Neuronal stem cell (in vitro differentiated cells): ENCODE measurements around the gene AFAP1.

Experiments
- DNase-seq: peaks from one replicate; pipeline ENCODE4 v3.0.0-alpha.2; 2013; ENCODE audit warnings: low spot score
- H2AFZ ChIP-seq: one replicate; pipeline ENCODE4 v1.6.1; 2013; ENCODE audit warnings: mild to moderate bottlenecking, low read length, inconsistent platforms
- H2AK5ac ChIP-seq: 2 replicates; pipeline ENCODE4 v1.6.1; 2013; ENCODE audit warnings: low read depth, mild to moderate bottlenecking, inconsistent platforms, low read length, moderate library complexity, mixed read lengths
- H2BK120ac ChIP-seq: 2 replicates; pipeline ENCODE4 v1.6.1; 2013; ENCODE audit warnings: low read depth, mild to moderate bottlenecking, inconsistent platforms, low read length, moderate library complexity, mixed read lengths
- H2BK12ac ChIP-seq: one replicate; pipeline ENCODE4 v1.6.1; 2013; ENCODE audit warnings: low read length, inconsistent platforms
- H2BK15ac ChIP-seq: 2 replicates; pipeline ENCODE4 v1.6.1; 2013; ENCODE audit warnings: mild to moderate bottlenecking, low read length, inconsistent platforms, mixed read lengths
- H2BK5ac ChIP-seq: one replicate; pipeline ENCODE4 v1.6.1; 2013; ENCODE audit warnings: inconsistent platforms, mild to moderate bottlenecking, low read length, moderate library complexity
- H3K14ac ChIP-seq: one replicate; pipeline ENCODE4 v1.6.1; 2013; ENCODE audit warnings: low read length, inconsistent platforms
- H3K18ac ChIP-seq: 2 replicates; pipeline ENCODE4 v1.6.1; 2013; ENCODE audit warnings: low read length, inconsistent platforms
- H3K23ac ChIP-seq: 2 replicates; pipeline ENCODE4 v1.6.1; 2013; ENCODE audit warnings: low read depth, mild to moderate bottlenecking, mixed read lengths, low read length, inconsistent platforms; ENCODE audit not compliant: poor library complexity
- H3K27ac ChIP-seq: replicated peaks from 3 replicates; pipeline ENCODE4 v1.5.1; 2013; ENCODE audit warnings: low read length, inconsistent platforms
- H3K27me3 ChIP-seq, 3 experiments: 2 replicates each; pipeline ENCODE4 v1.6.1; 2013; ENCODE audit warnings: low read length in 3 of 3, mild to moderate bottlenecking in 2 of 3, inconsistent platforms in 1 of 3, low read depth in 1 of 3, mixed read lengths in 1 of 3, moderate library complexity in 1 of 3; ENCODE audit not compliant: control insufficient read depth in 3 of 3, insufficient read depth in 3 of 3
- H3K36me3 ChIP-seq, 2 donors: replicated peaks in 1 of 2; 2 replicates each; pipeline ENCODE4 v1.6.1; 2013; ENCODE audit warnings: low read length in 2 of 2; ENCODE audit not compliant: control insufficient read depth in 2 of 2, insufficient read depth in 2 of 2
- H3K4ac ChIP-seq: 2 replicates; pipeline ENCODE4 v1.6.1; 2013; ENCODE audit warnings: inconsistent platforms, mild to moderate bottlenecking, low read length, moderate library complexity
- H3K4me1 ChIP-seq, 2 donors: 1 replicate in 1 of 2; 2 replicates in 1 of 2; pipeline ENCODE4 v1.6.1; 2013; ENCODE audit warnings: low read length in 2 of 2, low read depth in 1 of 2; ENCODE audit not compliant: control insufficient read depth in 2 of 2, insufficient read depth in 1 of 2
- H3K4me2 ChIP-seq: one replicate; pipeline ENCODE4 v1.6.1; 2013; ENCODE audit warnings: mild to moderate bottlenecking, low read length, inconsistent platforms; ENCODE audit not compliant: insufficient read depth, poor library complexity, severe bottlenecking
- H3K4me3 ChIP-seq, 2 donors: 2 replicates each; pipeline ENCODE4 v1.5.1; 2013; ENCODE audit warnings: low read length in 2 of 2, mild to moderate bottlenecking in 2 of 2, inconsistent platforms in 1 of 2, moderate library complexity in 1 of 2
- H3K79me1 ChIP-seq: one replicate; pipeline ENCODE4 v1.6.1; 2013; ENCODE audit warnings: low read depth, mild to moderate bottlenecking, inconsistent platforms, low read length, moderate library complexity
- H3K9ac ChIP-seq: one replicate; pipeline ENCODE4 v1.6.1; 2013; ENCODE audit warnings: mild to moderate bottlenecking, low read depth, low read length, inconsistent platforms; ENCODE audit not compliant: poor library complexity
- H3K9me3 ChIP-seq, 2 donors: replicated peaks in 1 of 2; 2 replicates each; pipeline versions ENCODE3 to v1.6.1; 2013; ENCODE audit warnings: low read length in 2 of 2, mild to moderate bottlenecking in 2 of 2, inconsistent platforms in 1 of 2, low read depth in 1 of 2, mixed read lengths in 1 of 2, moderate library complexity in 1 of 2; ENCODE audit not compliant: control insufficient read depth in 2 of 2, insufficient read depth in 1 of 2
- H4K8ac ChIP-seq: one replicate; pipeline ENCODE4 v1.6.1; 2013; ENCODE audit warnings: low read depth, mild to moderate bottlenecking, inconsistent platforms, low read length, moderate library complexity
- H4K91ac ChIP-seq: one replicate; pipeline ENCODE4 v1.6.1; 2013; ENCODE audit warnings: low read length, low read depth, mild to moderate bottlenecking, inconsistent platforms; ENCODE audit not compliant: poor library complexity
- WGBS, 2 donors: extraction: QIAGEN DNeasy Blood & Tissue Kit; methylation state at CpG; one replicate each; pipeline ENCODE4 v1.1.7; 2013; ENCODE audit warnings: missing lambda C conversion rate in 2 of 2, mixed read lengths in 1 of 2; ENCODE audit not compliant: insufficient read length in 2 of 2, insufficient replicate concordance in 1 of 2; ENCODE audit errors: extremely low coverage in 2 of 2; 5-methylcytosine and 5-hydroxymethylcytosine counted together

Gene AFAP1

GRCh38 chr4:7822137-7822505, 117.5 kb downstream of the AFAP1 start:
- Histone ChIP-seq H3K14ac (no peak overlapping the region), H3K79me1 (no peaks in the 10 kb centered on the region), H2BK15ac (no peak overlapping the region), H4K8ac (no peak overlapping the region), H3K4me2 (no peak overlapping the region), H2BK5ac (no peak overlapping the region), H2AFZ (no peak overlapping the region), H3K27ac (no peak overlapping the region), H3K9me3 (no peaks in the 10 kb centered on the region), H3K23ac (no peak overlapping the region), H2BK120ac (no peak overlapping the region), H3K4me3 (no peak overlapping the region), H4K91ac (no peak overlapping the region), H3K4me1 (peaks cover 4 to 7% of the 10 kb centered on the region in 2 donors), H2AK5ac (no peak overlapping the region), H3K36me3 (peaks cover 4 to 5% of the 10 kb centered on the region in 2 donors), H3K4ac (no peak overlapping the region), H3K9ac (no peak overlapping the region), H3K27me3 (no peaks in the 10 kb centered on the region), H2BK12ac (no peak overlapping the region), H3K18ac (no peak overlapping the region)
- no CpG with 5 or more reads among the region's 6 CpGs for WGBS, 2 donors
- no peak for DNase-seq

GRCh38 chr4:7821245-7822136, 118.2 kb downstream of the AFAP1 start:
- no peak overlapping the region for H3K4me2 ChIP-seq
- no peak overlapping the region for H3K4ac ChIP-seq
- no peaks in the 10 kb centered on the region for H3K27me3 ChIP-seq
- no peak for DNase-seq
- no peak overlapping the region for H2AK5ac ChIP-seq
- H3K27ac ChIP-seq = no peak overlapping the region
- no peak overlapping the region for H3K9ac ChIP-seq
- H3K23ac ChIP-seq = no peak overlapping the region
- no peak overlapping the region for H2AFZ ChIP-seq
- peaks cover 3 to 4% of the 10 kb centered on the region in 2 donors for H3K36me3 ChIP-seq
- H2BK5ac ChIP-seq = no peak overlapping the region
- no peaks in the 10 kb centered on the region for H3K9me3 ChIP-seq
- no peak overlapping the region for H3K14ac ChIP-seq
- no peak overlapping the region for H4K91ac ChIP-seq
- H3K18ac ChIP-seq = no peak overlapping the region
- no peak overlapping the region for H3K4me3 ChIP-seq
- H2BK15ac ChIP-seq = no peak overlapping the region
- H4K8ac ChIP-seq = no peak overlapping the region
- H2BK12ac ChIP-seq = no peak overlapping the region
- peaks cover 4 to 7% of the 10 kb centered on the region in 2 donors for H3K4me1 ChIP-seq
- H3K79me1 ChIP-seq = no peaks in the 10 kb centered on the region
- no CpG with 5 or more reads among the region's 11 CpGs for WGBS, 2 donors
- H2BK120ac ChIP-seq = no peak overlapping the region

GRCh38 chr4:7820031-7820818, 119.4 kb downstream of the AFAP1 start:
- Histone ChIP-seq H3K79me1 (no peaks in the 10 kb centered on the region), H2BK15ac (no peak overlapping the region), H3K36me3 (peaks cover 3 to 13% of the 10 kb centered on the region in 2 donors), H3K27me3 (no peaks in the 10 kb centered on the region), H3K14ac (no peak overlapping the region), H3K4ac (no peak overlapping the region), H2AFZ (no peak overlapping the region), H3K18ac (no peak overlapping the region), H3K9ac (no peak overlapping the region), H3K4me1 (peaks cover 4 to 7% of the 10 kb centered on the region in 2 donors), H4K8ac (no peak overlapping the region), H3K9me3 (no peaks in the 10 kb centered on the region), H2AK5ac (no peak overlapping the region), H2BK12ac (no peak overlapping the region), H2BK120ac (no peak overlapping the region), H3K4me3 (no peak overlapping the region), H3K23ac (no peak overlapping the region), H4K91ac (no peak overlapping the region), H3K4me2 (no peak overlapping the region), H2BK5ac (no peak overlapping the region), H3K27ac (no peak overlapping the region)
- DNase-seq = no peak
- no CpG with 5 or more reads among the region's 11 CpGs for WGBS, 2 donors

GRCh38 chr4:7819446-7819845, 120.2 kb downstream of the AFAP1 start:
- Histone ChIP-seq H3K9me3 (no peaks in the 10 kb centered on the region), H2AFZ (no peak overlapping the region), H3K36me3 (peaks cover 3 to 20% of the 10 kb centered on the region in 2 donors), H2BK15ac (no peak overlapping the region), H3K27ac (no peak overlapping the region), H2AK5ac (no peak overlapping the region), H4K8ac (no peak overlapping the region), H3K4me1 (peaks cover 4 to 7% of the 10 kb centered on the region in 2 donors), H3K4me3 (no peak overlapping the region), H3K79me1 (no peaks in the 10 kb centered on the region), H3K27me3 (no peaks in the 10 kb centered on the region), H2BK120ac (no peak overlapping the region), H3K14ac (no peak overlapping the region), H3K18ac (no peak overlapping the region), H3K9ac (no peak overlapping the region), H2BK5ac (no peak overlapping the region), H3K4me2 (no peak overlapping the region), H4K91ac (no peak overlapping the region), H3K23ac (no peak overlapping the region), H3K4ac (no peak overlapping the region), H2BK12ac (no peak overlapping the region)
- WGBS, 2 donors = no CpG with 5 or more reads among the region's 9 CpGs
- DNase-seq = no peak
